ENCODE results near the gene MLEC. TPM values are rescaled to one million over a fixed set of nuclear protein-coding genes. Genes with fewer than 3 reads are reported as not detected.

MLEC gene
- total and polyA plus RNA-seq, 2 of the 13 experiments (the other 11 are each of a cell fraction or from before 2014, with no cell fraction given), result 49.8 to 156 TPM

GRCh38 chr12:120686151-120686689 lies 729 bp upstream of the MLEC start (continued):
- no peak for TF ChIP-seq ZNF512B (CRISPR knock-in tag; IDR thresholded peaks at IDR 0.05; ENCODE audit: borderline replicate concordance)
- TF ChIP-seq ZNF264 (CRISPR knock-in tag; IDR thresholded peaks at IDR 0.05), result no peak
- no peak for TF ChIP-seq ZNF234 (CRISPR knock-in tag; conservative IDR thresholded peaks at IDR 0.05)
- TF ChIP-seq HNRNPH1 (optimal IDR thresholded peaks at IDR 0.05; ENCODE audit: low read depth, low read length), result no peak
- TF ChIP-seq RELA (CRISPR knock-in tag; IDR thresholded peaks at IDR 0.05), result no peak
- no peak for TF ChIP-seq ARHGAP35 (CRISPR knock-in tag; IDR thresholded peaks at IDR 0.05; ENCODE audit: borderline replicate concordance)
- no peak; the same call in 1 of the 2 replicates for TF ChIP-seq MAZ (IDR thresholded peaks at IDR 0.05; ENCODE audit: borderline replicate concordance, low read depth, low read length)
- no peak for TF ChIP-seq MAZ (CRISPR knock-in tag; IDR thresholded peaks at IDR 0.05; ENCODE audit: low read depth)
- TF ChIP-seq ZFP36L1 (CRISPR knock-in tag; IDR thresholded peaks at IDR 0.05), result no peak
- no peak for TF ChIP-seq POLR2G (IDR thresholded peaks at IDR 0.05; ENCODE audit: low read depth, low read length)
- TF ChIP-seq FOXP1 (IDR thresholded peaks at IDR 0.05), result no peak
- TF ChIP-seq FOXP1 (CRISPR knock-in tag; IDR thresholded peaks at IDR 0.05), result no peak
- TF ChIP-seq ZNF644 (CRISPR knock-in tag; IDR thresholded peaks at IDR 0.05; ENCODE audit: low read depth), result no peak
- no peak for TF ChIP-seq TCF12 (IDR thresholded peaks at IDR 0.05)
- no peak for TF ChIP-seq TCF12 (CRISPR knock-in tag; IDR thresholded peaks at IDR 0.05)
- TF ChIP-seq NFYB (CRISPR knock-in tag; IDR thresholded peaks at IDR 0.05), result peak; percentile 83
- 0 out of 2 replicates have a peak, but pooled peaks have one; percentile 50 for TF ChIP-seq YEATS2 (CRISPR knock-in tag; IDR thresholded peaks at IDR 0.05; ENCODE audit: borderline replicate concordance)
- TF ChIP-seq ZNF333 (CRISPR knock-in tag; IDR thresholded peaks at IDR 0.05; ENCODE audit: borderline replicate concordance), result no peak
- TF ChIP-seq MTA3 (CRISPR knock-in tag; IDR thresholded peaks at IDR 0.05), result no peak
- no peak for TF ChIP-seq KAT7 (CRISPR knock-in tag; IDR thresholded peaks at IDR 0.05; ENCODE audit: borderline replicate concordance)
- TF ChIP-seq POLR2AphosphoS2 (IDR thresholded peaks at IDR 0.05; ENCODE audit: low read depth, low read length), result no peak
- peak; percentile 40; the same call in 1 of the 2 replicates for TF ChIP-seq MXD3 (CRISPR knock-in tag; IDR thresholded peaks at IDR 0.05)
- TF ChIP-seq THYN1 (CRISPR knock-in tag; IDR thresholded peaks at IDR 0.05; ENCODE audit: borderline replicate concordance, low read depth), result no peak
- no peak for TF ChIP-seq TBX3 (IDR thresholded peaks at IDR 0.05; ENCODE audit: borderline replicate concordance)
- no peak for TF ChIP-seq DRAP1 (CRISPR knock-in tag; IDR thresholded peaks at IDR 0.05)
- no peak for TF ChIP-seq GFI1 (CRISPR knock-in tag; IDR thresholded peaks at IDR 0.05; ENCODE audit: borderline replicate concordance)
- no peak for TF ChIP-seq ZNF546 (CRISPR knock-in tag; conservative IDR thresholded peaks at IDR 0.05)
- no peak; the same call in 1 of the 2 replicates for TF ChIP-seq ZFP1 (CRISPR knock-in tag; IDR thresholded peaks at IDR 0.05)
- no peak for TF ChIP-seq HOXD1 (CRISPR knock-in tag; IDR thresholded peaks at IDR 0.05)
- no peak for TF ChIP-seq NAIF1 (CRISPR knock-in tag; IDR thresholded peaks at IDR 0.05; ENCODE audit: borderline replicate concordance)
- TF ChIP-seq SRSF9 (IDR thresholded peaks at IDR 0.05; ENCODE audit: borderline replicate concordance, insufficient read depth, low read depth, low read length, poor library complexity, severe bottlenecking), result no peak
